K562 (cell line): ENCODE results near the gene LIF. TPM values are rescaled to one million over a fixed set of nuclear protein-coding genes. Genes with fewer than 3 reads are reported as not detected.

Experiments used
- ATAC-seq: fragments of 200-7000 bp; cut with Tn5 transposase; 3 replicates; pipeline ENCODE4 v1.9.1; 2020; ENCODE audit warnings: moderate library complexity
- BruUV-seq: library from RNA; stranded (reverse); fragments of 400-500 nt; replicated peaks from 2 replicates; lab custom pipeline; 2021; lab: Mats Ljungman, UMichigan
- CTCF ChIA-PET: fragments of 300-600 bp; formaldehyde crosslinking; extraction: SDS; loops from one replicate; lab custom pipeline; 2021; ENCODE audit warnings: low intra/inter-chr PET ratio; lab: Yijun Ruan, JAX
- POLR2A ChIA-PET: fragments of 300-600, 350-650 bp; sonication (Branson Sonifier 250); formaldehyde crosslinking; extraction: SDS; loops from one replicate; lab custom pipeline; 2021; ENCODE audit warnings: antibody characterized with exemption, inconsistent platforms; lab: Yijun Ruan, JAX
- DNase-seq, 4 experiments: peaks; one replicate each; pipeline versions ENCODE4 v3.0.0 to v3.0.0-alpha.2; 2011 to 2018; ENCODE audit warnings: low spot score in 3 of 4, mixed read lengths in 3 of 4; ENCODE audit errors: extremely low read depth in 1 of 4
- FAIRE-seq: peaks from 2 replicates; lab custom pipeline; 2011; peaks lifted over from hg19 to GRCh38; lab: Jason Lieb, UNC
- H2AFZ ChIP-seq: 2 replicates; pipeline ENCODE4 v1.6.0; 2011; ENCODE audit warnings: low read depth, low read length, control low read depth, inconsistent platforms
- H3K27ac ChIP-seq: fragments of 200-600 bp; 3 replicates; pipeline ENCODE4 v1.8.0; 2011; ENCODE audit warnings: low read depth, mild to moderate bottlenecking, control low read depth, inconsistent platforms, low read length, moderate library complexity, mixed read lengths; ENCODE audit errors: extremely low read depth
- H3K27me3 ChIP-seq, 2 experiments: fragments of 300-600 bp in 1 of 2; 2 replicates in 1 of 2; 3 replicates in 1 of 2; pipeline versions ENCODE4 v1.6.0 to v1.8.0; 2011; ENCODE audit warnings: inconsistent platforms in 2 of 2, low read length in 2 of 2, mild to moderate bottlenecking in 1 of 2, mixed read lengths in 1 of 2, moderate library complexity in 1 of 2; ENCODE audit not compliant: control insufficient read depth in 2 of 2, insufficient read depth in 2 of 2
- H3K36me3 ChIP-seq: fragments of 300-600 bp; 3 replicates; pipeline ENCODE4 v1.8.0; 2011; ENCODE audit warnings: mild to moderate bottlenecking, low read length, inconsistent platforms; ENCODE audit not compliant: control insufficient read depth, insufficient read depth
- H3K4me1 ChIP-seq, 2 experiments: fragments of 200-600 bp in 1 of 2; replicated peaks in 1 of 2; 2 replicates in 1 of 2; 3 replicates in 1 of 2; pipeline versions ENCODE4 v1.5.1 to v1.8.0; 2011; ENCODE audit warnings: inconsistent platforms in 2 of 2, low read length in 2 of 2, mild to moderate bottlenecking in 1 of 2, mixed read lengths in 1 of 2, moderate library complexity in 1 of 2; ENCODE audit not compliant: control insufficient read depth in 2 of 2, insufficient read depth in 2 of 2
- H3K4me2 ChIP-seq: 2 replicates; pipeline ENCODE4 v1.6.1; 2011; ENCODE audit warnings: low read length, control low read depth, inconsistent platforms, mixed read lengths; ENCODE audit not compliant: insufficient read depth
- H3K4me3 ChIP-seq: fragments of 200-600 bp; sonication (generic), shearing (Covaris generic); 2 replicates; pipeline ENCODE4 v1.5.1; 2016; ENCODE audit warnings: control low read depth, inconsistent platforms
- H3K79me2 ChIP-seq: fragments of 200-600 bp; 3 replicates; pipeline ENCODE4 v1.8.0; 2011; ENCODE audit warnings: low read length, inconsistent platforms; ENCODE audit not compliant: control insufficient read depth, insufficient read depth
- H3K9ac ChIP-seq, 2 experiments: 2 replicates each; pipeline versions ENCODE4 v1.6.0 to v1.6.1; 2011; ENCODE audit warnings: low read depth in 2 of 2, low read length in 2 of 2, control low read depth in 1 of 2, inconsistent platforms in 1 of 2, mild to moderate bottlenecking in 1 of 2, mixed read lengths in 1 of 2; ENCODE audit not compliant: insufficient read depth in 1 of 2
- H3K9me1 ChIP-seq: one replicate; pipeline ENCODE4 v1.6.0; 2011; ENCODE audit warnings: inconsistent platforms, mild to moderate bottlenecking, low read length, moderate library complexity; ENCODE audit not compliant: control insufficient read depth, insufficient read depth
- H3K9me3 ChIP-seq: replicated peaks from 2 replicates; pipeline ENCODE4 v1.5.1; 2011; ENCODE audit warnings: low read depth, low read length, inconsistent platforms; ENCODE audit not compliant: control insufficient read depth, insufficient read depth
- H4K20me1 ChIP-seq: replicated peaks from 2 replicates; pipeline ENCODE4 v1.6.1; 2011; ENCODE audit warnings: low read length, inconsistent platforms, mixed read lengths; ENCODE audit not compliant: control insufficient read depth, insufficient read depth
- ADNP ChIP-seq: fragments of 200-800 bp; sonication (Bioruptor generic); IDR thresholded peaks from 2 replicates; pipeline ENCODE4 v1.6.1; 2016; ENCODE audit warnings: missing genetic modification characterization, missing compliant biosample characterization
- CBX3 ChIP-seq, 2 experiments: IDR thresholded peaks; 1 replicate in 1 of 2; 2 replicates in 1 of 2; pipeline ENCODE4 v1.6.1; 2012; ENCODE audit warnings: inconsistent platforms in 2 of 2, low read length in 2 of 2, borderline replicate concordance in 1 of 2, control low read depth in 1 of 2
- CTCF ChIP-seq, 3 experiments: IDR thresholded peaks in 2 of 3; conservative IDR thresholded peaks in 1 of 3; 2 replicates each; pipeline ENCODE4 v1.5.1; 2011 to 2012; ENCODE audit warnings: low read length in 3 of 3, mild to moderate bottlenecking in 3 of 3, control low read depth in 2 of 3, improper control_type of control experiment in 1 of 3, inconsistent platforms in 1 of 3, low read depth in 1 of 3, mixed read lengths in 1 of 3, moderate library complexity in 1 of 3; ENCODE audit not compliant: insufficient read depth in 2 of 3
- E2F4 ChIP-seq: sonication (generic); formaldehyde crosslinking; IDR thresholded peaks from 2 replicates; pipeline ENCODE4 v1.8.0; 2022; ENCODE audit warnings: mild to moderate bottlenecking, low read depth, missing genetic modification reagents
- MCM2 ChIP-seq: fragments of 450-650 bp; IDR thresholded peaks from 2 replicates; pipeline ENCODE4 v1.6.1; 2017; ENCODE audit warnings: low read depth, mild to moderate bottlenecking
- MTA2 ChIP-seq: fragments of 450-650 bp; IDR thresholded peaks from 2 replicates; pipeline ENCODE4 v1.6.1; 2016; ENCODE audit warnings: low read depth
- NONO ChIP-seq, 2 experiments: fragments of 200-400 bp in 1 of 2; fragments of 450-650 bp in 1 of 2; formaldehyde crosslinking in 1 of 2; IDR thresholded peaks; 2 replicates each; pipeline ENCODE4 v1.6.1; 2017; ENCODE audit warnings: low read depth in 2 of 2, mild to moderate bottlenecking in 2 of 2, moderate library complexity in 2 of 2, low read length in 1 of 2
- NR2C2 ChIP-seq, 2 experiments: fragments of 200-800 bp in 1 of 2; sonication (Bioruptor generic) in 1 of 2; sonication (generic) in 1 of 2; formaldehyde crosslinking in 1 of 2; IDR thresholded peaks; 2 replicates each; pipeline versions ENCODE4 v1.6.1 to v1.8.0; 2016 to 2022; ENCODE audit warnings: mild to moderate bottlenecking in 1 of 2, missing compliant biosample characterization in 1 of 2, missing genetic modification characterization in 1 of 2, missing genetic modification reagents in 1 of 2
- PPARD ChIP-seq: fragments of 250-450 bp; sonication (Bioruptor Pico); IDR thresholded peaks from 2 replicates; pipeline ENCODE4 v1.8.0; 2022; ENCODE audit warnings: inconsistent platforms, mild to moderate bottlenecking, moderate library complexity
- PTBP1 ChIP-seq: fragments of 200-400 bp; formaldehyde crosslinking; IDR thresholded peaks from 2 replicates; pipeline ENCODE4 v1.6.1; 2017; ENCODE audit warnings: low read depth, low read length
- SMARCA5 ChIP-seq: fragments of 450-650 bp; IDR thresholded peaks from 2 replicates; pipeline ENCODE4 v1.6.1; 2016
- ZBTB5 ChIP-seq: fragments of 450-650 bp; IDR thresholded peaks from 2 replicates; pipeline ENCODE4 v1.6.1; 2017; ENCODE audit warnings: antibody characterized with exemption
- ZKSCAN1 ChIP-seq: fragments of 150-350 bp; IDR thresholded peaks from 2 replicates; pipeline ENCODE4 v1.6.1; 2016; ENCODE audit warnings: low read depth, low read length
- ZNF695 ChIP-seq: fragments of 450-650 bp; formaldehyde crosslinking; IDR thresholded peaks from 2 replicates; pipeline ENCODE4 v1.4.0; 2020; ENCODE audit warnings: mild to moderate bottlenecking, moderate library complexity
- WGBS: fragments of 100-300 bp; shearing (Covaris generic); methylation state at CpG from one replicate; pipeline ENCODE4 v1.1.6; 2016; ENCODE audit warnings: low coverage, mixed read lengths; ENCODE audit not compliant: insufficient coverage; ENCODE audit errors: missing lambda C conversion rate; 5-methylcytosine and 5-hydroxymethylcytosine counted together
- in situ Hi-C: fragments of 300-500 bp; cut with MboI; formaldehyde crosslinking; loops from 4 replicates; pipeline ENCODE4 v1.15.0; 2018; ENCODE audit warnings: inconsistent platforms, mixed read lengths
- intact Hi-C: fragments of 100-400 bp; cut with micrococcal nuclease; formaldehyde crosslinking; loops from 2 replicates; pipeline ENCODE4 v1.14.2; 2022
- polyA plus RNA-seq, 8 experiments: library from polyadenylated mRNA; depleted of rRNA in 4 of 8; stranded (reverse) in 5 of 8; unstranded in 3 of 8; fragments of >200 nt; fragmentation: Nextera tagmentation in 2 of 8; fragmentation: Illumina TruSeq in 1 of 8; extraction: Ambion mirVana in 2 of 8; extraction: Trizol in 1 of 8; gene quantifications; 2 replicates each; pipeline versions ENCODE4 v1.2.1 to v1.2.3, GENCODE V29; 2011 to 2014; ENCODE audit warnings: inconsistent platforms in 1 of 8, missing spikeins in 1 of 8
- total RNA-seq, 7 experiments: library from RNA; depleted of rRNA in 6 of 7; stranded (reverse); fragments of >200 nt in 6 of 7; fragmentation: Illumina TruSeq in 2 of 7; extraction: Trizol in 2 of 7; gene quantifications; 2 replicates each; pipeline versions ENCODE4 v1.2.1 to v1.2.3, GENCODE V29; 2011 to 2021; ENCODE audit warnings: low replicate concordance in 1 of 7

LIF gene
- total and polyA plus RNA-seq, 9 of the 15 experiments (the other 6 are each of a cell fraction or from before 2014, with no cell fraction given), result 0.05 to 0.39 (median 0.18) TPM; not detected in 3

GRCh38 chr22:30262917-30263741 is 16.6 kb upstream of the LIF start (continued):
- peak; percentile 84 to 96 (median 86) for TF ChIP-seq CTCF (IDR thresholded peaks at IDR 0.05 in 2 of 3, conservative IDR thresholded peaks at IDR 0.05 in 1 of 3; ENCODE audit: insufficient read depth in 2 of 3, low read depth in 1 of 3, low read length in 3 of 3)

- 44% methylated on average over 2 of the region's 4 CpGs for WGBS
- Histone ChIP-seq H3K27me3 (no peaks in the 10 kb centered on the region), H3K9ac (no peak overlapping the region; a peak in 1 of 4 replicates), H3K36me3 (no peaks in the 10 kb centered on the region), H3K9me3 (no peaks in the 10 kb centered on the region), H2AFZ (no peak overlapping the region), H3K4me1 (peaks cover 2 to 49% of the 10 kb centered on the region in 2 experiments; a peak in 2 of 5 replicates), H3K4me2 (no peak overlapping the region), H3K9me1 (no peaks in the 10 kb centered on the region), H3K79me2 (no peaks in the 10 kb centered on the region), H4K20me1 (no peaks in the 10 kb centered on the region), H3K27ac (no peak overlapping the region), H3K4me3 (no peak overlapping the region)
- no peak for FAIRE-seq
- in situ Hi-C loops (no loop called here), intact Hi-C loops (no loop called here)
- TF ChIP-seq MTA2 (no peak), ZBTB5 (no peak), ADNP (no peak), PPARD (CRISPR knock-in tag) (no peak), ZKSCAN1 (no peak), CBX3 (IDR thresholded peaks at IDR 0.05; ENCODE audit: borderline replicate concordance in 1 of 2, low read length in 2 of 2) (no peak), PTBP1 (no peak), NR2C2 (CRISPR knock-in tag; IDR thresholded peaks at IDR 0.05) (no peak), NR2C2 (tag; IDR thresholded peaks at IDR 0.05) (no peak), SMARCA5 (no peak), MCM2 (no peak), ZNF695 (CRISPR knock-in tag) (no peak), E2F4 (CRISPR knock-in tag) (no peak), NONO (IDR thresholded peaks at IDR 0.05; ENCODE audit: low read depth in 2 of 2, low read length in 1 of 2) (no peak)
- no peak for ATAC-seq
- ChIA-PET CTCF (interaction anchor here (1.1 to 2.4 kb wide), 3 partner anchors 25 to 126 kb away, joined by 3 to 23 read pairs (median 16); partner anchors contain the start of gene RNF215), POLR2A (no interaction called here)
- no TSS peak for BruUV-seq
- DNase-seq, result no peak
Measured at GRCh38 chr22:30262112-30262511, 15.6 kb upstream of the LIF start.
